Measurements from ENCODE around the gene ELOA.

- TF ChIP-seq, protein P1, sequence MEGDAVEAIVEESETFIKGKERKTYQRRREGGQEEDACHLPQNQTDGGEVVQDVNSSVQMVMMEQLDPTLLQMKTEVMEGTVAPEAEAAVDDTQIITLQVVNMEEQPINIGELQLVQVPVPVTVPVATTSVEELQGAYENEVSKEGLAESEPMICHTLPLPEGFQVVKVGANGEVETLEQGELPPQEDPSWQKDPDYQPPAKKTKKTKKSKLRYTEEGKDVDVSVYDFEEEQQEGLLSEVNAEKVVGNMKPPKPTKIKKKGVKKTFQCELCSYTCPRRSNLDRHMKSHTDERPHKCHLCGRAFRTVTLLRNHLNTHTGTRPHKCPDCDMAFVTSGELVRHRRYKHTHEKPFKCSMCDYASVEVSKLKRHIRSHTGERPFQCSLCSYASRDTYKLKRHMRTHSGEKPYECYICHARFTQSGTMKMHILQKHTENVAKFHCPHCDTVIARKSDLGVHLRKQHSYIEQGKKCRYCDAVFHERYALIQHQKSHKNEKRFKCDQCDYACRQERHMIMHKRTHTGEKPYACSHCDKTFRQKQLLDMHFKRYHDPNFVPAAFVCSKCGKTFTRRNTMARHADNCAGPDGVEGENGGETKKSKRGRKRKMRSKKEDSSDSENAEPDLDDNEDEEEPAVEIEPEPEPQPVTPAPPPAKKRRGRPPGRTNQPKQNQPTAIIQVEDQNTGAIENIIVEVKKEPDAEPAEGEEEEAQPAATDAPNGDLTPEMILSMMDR (IDR thresholded peaks at IDR 0.05), result no peak
- TF ChIP-seq POLR2A (IDR thresholded peaks at IDR 0.05), result no peak
- TF ChIP-seq POLR2AphosphoS5 (IDR thresholded peaks at IDR 0.05; ENCODE audit: insufficient read depth in 1 of 2, low read depth in 1 of 2), result no peak
These were observed 34.0 kb upstream of the ELOA start for GRCh38 chr1:23709229-23709628.

All from vagina (tissue), 2 donors.